Measurements from ENCODE around the gene TRIP13.
"Not testable (repeated sequence)": the region's sequence is repeated elsewhere in the genome, so short reads cannot be mapped to it uniquely, and the experiment has no call there.

Gene TRIP13

DNA sequence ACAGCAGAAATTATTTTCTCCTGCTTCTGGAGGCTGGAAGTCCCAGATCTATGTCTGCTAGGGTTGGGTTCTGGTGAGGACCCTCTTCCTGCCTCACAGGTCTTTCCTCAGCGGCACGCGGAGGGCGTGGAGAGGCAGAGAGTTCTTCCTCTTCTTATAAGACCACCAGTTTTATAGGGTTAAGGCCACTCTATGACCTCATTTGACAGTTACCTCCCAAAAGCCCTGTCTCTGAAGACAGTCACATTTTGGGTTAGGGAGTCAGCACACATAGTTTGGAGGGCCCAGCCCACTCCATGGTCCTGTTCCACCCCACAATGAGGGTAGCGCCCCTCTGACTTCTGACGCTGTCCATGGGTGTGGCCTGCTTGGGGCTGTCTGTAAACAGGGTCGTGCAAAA is 46.7 kb downstream of the TRIP13 start:
- ATAC-seq: no peak

DNA sequence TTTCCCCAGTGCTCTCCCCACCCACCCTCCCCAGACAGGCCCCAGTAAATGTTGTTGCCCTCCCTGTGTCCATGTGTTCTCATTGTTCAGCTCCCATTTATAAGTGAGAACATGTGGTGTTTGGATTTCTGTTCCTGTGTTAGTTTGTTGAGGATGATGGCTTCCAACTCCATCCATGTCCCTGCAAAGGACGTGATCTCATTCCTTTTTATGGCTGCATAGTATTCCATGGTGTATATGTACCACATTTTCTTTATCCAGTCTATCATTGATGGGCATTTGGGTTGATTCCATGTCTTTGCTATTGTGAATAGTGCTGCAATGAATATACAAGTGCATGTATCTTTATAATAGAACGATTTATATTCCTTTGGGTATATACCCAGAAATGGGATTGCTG is 48.1 kb downstream of the TRIP13 start:
- not testable (repeated sequence) for ATAC-seq

DNA sequence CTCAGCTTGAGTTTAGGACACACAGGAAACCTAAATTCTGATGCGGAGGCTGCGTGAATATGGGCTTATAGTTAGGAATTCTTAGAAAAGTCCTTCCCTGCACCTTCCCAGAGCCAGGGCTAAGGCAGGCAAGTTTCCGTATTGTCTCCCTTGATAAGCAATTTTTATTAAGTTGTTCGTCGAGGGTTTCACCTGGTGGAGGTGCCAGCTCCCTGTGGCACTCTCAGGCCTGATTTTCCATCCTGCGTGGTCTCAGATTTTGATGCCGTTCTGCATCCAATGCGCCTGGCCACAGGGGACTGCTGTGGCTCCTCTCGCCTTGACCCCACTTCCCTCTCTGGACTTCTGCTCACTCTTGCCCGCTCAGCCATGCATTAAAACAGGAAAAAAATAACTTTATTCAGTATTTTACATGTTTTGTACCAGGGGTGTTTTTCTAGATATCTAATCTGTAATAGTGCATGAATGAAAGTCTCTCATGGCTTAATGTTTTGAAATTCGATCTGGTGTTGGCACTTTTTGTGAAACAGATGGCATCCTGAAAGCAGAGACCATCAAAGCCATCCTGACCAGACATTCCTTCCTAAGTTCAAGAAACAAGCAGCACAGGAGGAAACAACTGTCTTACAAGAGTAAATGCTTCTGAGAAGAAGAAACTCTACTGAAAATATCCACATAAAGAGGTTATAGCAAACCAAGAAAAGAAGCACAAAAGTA is 50.7 kb downstream of the TRIP13 start:
- ATAC-seq: no peak

DNA sequence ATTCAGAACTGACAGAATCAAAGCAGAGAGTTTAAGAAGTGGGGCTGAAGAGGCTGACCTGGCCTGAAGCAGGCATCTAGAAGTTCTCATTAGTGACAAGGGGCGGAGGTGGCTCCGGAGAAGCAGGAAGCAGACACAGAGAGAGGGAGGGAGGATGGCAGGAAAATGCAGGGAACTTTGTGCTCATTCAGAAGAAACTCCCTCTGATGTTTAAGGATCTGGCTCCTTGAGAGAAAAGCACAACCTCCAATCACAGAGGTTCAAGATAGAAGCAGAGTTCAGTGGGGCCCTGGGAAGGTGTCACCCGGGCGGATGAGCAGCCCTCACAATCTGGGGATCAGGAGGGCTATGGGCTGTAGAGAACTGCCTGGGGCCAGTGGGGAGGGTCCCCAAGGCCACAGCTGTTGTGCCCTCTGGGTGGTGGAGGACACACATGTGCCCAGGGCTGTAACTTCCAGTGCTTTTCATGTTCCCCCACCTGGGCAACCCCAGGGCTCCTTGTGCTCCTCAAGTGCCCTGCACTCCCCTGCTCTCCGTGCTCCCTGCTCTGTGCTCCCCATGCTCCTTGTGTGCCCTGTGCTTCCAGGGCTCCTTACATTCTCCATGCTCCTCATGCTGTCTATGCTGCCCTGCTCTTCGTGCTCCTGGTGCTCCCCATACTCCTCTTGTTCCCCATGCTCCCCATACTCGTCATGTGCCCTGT is 51.4 kb downstream of the TRIP13 start:
- no peak for ATAC-seq

DNA sequence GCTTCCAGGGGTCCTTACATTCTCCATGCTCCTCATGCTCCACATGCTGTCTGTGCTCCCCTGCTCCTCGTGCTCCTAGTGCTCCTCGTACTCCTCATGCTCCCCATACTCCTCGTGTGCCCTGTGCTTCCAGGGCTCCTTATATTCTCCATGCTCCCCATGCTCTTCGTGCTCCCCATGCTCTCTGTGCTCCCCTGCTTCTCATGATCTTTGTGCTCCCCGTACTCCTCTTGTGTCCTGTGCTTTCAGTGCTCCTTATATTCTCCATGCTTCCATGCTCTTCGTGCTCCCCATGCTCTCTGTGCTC is 51.9 kb downstream of the TRIP13 start:
- no peak for ATAC-seq

DNA sequence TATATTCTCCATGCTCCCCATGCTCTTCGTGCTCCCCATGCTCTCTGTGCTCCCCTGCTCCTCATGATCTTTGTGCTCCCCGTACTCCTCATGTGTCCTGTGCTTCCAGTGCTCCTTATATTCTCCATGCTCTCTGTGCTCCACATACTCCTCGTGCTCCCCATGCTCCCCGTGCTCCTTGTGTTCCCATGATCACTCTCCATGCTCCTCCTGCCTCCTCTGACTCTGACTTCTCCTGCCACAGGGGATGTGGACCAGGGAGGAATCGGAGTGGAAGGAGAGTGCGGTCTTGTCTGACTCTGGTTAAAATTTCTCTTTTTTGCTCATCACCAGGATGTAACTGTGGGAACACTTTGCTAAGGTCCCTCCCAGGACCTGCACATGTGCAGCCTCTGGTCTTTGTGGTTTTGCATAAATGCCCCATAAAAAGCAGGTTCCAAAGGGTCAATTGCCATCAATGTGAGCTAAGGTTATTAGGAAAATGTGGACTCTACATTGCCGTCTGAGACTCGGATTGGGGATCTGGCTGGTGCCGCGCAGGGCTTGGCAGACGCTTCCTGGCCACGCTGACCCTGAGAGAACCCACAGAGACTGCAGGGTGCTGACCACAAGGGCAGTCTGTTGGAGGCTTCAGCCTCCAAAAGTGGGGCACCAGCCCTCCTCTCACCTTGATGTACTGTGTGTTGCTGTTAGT is 52.5 kb downstream of the TRIP13 start:
- ATAC-seq: no peak

DNA sequence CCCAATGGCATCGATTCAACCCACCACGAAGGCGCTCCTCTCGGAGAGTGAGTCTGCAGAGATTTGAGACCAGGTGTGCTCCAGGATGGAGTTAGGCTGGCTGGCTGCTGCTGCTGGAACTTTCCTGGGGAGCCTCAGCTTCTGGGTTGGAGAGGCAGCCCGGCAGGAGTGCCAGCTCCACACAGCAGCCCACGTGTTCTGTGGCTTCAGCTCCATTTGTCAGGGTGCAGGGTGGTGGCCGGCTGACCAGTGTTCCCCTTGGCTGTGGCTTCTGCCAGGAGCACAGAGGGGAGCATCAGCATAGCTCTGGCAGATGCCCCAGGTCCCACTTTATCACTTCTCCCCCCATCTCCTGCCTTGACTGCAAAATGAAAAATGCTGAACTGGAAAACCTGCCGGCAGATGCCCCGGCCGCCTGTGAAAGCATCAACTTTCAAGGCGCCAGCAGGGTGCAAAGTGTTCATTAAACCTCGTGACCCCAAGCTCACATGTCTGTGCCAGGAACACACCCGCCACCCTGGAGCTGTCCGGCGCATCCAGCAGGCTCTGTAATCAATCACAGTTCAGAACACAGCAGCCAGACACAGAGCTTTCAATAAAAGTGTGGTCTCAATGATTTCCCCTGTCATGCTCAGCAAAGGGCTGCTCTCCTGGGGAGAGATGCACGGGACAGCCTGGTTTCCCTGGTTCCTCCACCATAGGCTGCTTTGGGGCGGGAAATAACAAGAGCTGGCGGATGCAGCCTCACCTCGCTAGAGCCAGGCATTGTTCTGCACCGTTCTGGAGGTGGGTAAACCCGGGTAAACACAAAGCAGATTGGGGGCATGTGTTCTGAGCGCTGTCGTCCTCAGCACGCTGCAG is 53.2 kb downstream of the TRIP13 start:
- ATAC-seq: no peak

DNA sequence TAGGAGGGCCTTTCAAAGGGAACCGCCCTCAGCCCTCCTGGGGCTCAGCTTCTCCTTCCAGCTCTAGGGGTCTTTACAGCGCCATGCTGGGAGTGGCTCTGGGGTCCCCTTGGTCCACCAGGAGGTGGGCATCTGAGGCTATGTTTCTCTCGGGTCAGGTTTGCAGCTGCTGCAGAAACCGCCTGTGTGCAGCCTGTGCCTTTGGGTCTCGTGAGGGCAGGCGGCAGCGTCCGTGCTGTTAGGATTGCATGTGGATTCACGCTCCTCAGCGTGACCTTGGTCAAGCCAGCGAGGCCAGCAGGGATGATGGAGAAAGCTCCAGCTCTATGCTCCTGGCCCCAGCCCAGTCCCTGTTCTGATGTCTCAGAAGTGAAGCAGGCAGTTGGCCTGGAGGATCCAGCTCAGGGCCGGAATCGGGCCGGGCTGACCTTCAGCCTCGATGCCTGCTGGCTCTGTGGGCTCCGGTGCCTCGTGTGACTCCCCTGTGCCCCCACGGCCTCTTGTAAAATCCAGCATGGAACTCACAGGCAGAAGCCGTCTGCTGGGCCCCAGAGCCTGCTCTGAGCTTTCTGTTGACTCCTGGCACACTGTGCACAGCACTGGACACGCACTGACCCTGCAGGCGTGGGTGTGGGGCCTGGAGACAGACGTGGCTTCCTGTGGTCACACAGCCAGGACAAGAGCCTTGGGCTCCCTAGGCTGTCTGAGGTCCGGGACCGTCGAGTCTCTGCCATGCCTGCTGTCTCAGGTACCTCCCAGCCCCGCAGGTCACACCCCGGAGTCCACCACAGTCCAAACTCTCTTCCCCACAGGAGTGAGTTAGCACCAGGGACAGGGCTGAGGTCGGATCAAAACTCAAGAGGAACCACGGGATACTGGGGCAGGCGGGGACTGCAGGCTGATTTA is 54.3 kb downstream of the TRIP13 start:
- no peak for ATAC-seq

DNA sequence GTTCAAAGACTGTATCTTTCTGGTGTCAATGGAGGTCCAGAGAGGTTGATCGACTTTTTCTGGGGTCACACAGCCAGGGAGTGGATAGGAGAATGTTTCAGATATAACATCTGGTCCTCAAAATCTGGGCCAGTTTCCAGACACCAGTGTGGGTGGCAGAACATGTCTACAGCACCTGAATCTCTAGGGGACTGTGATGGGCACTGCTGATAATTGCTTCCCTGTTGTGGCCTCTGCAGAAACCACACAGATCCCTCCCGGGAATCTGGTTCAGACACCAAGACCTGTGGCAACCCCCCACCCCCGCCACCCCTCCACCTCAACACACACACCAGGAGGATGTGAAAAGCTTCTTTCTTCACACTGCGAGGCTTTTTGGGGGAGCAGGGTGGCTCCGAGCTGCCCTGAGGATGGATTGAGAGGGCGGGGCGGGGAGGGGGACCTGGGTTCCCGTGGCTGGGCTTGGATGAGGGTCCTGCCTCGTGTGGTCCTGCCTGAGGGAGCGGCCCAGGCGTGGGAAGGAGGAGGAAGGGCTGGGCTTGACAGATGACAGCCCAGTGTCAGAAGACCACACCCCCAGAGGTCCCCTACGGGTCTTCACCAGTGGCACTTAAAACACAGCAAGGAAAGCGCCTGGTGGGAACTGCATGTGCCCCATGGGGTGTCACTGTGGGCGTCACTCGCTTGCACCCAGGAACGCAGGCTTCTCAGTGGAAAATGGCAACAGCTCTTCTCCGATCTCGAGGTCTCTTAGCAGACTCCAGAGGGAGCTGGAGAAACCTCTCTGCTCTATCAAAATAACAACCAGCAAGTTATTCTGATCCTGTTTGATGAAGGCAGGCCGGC is 55.2 kb downstream of the TRIP13 start:
- ATAC-seq: no peak

DNA sequence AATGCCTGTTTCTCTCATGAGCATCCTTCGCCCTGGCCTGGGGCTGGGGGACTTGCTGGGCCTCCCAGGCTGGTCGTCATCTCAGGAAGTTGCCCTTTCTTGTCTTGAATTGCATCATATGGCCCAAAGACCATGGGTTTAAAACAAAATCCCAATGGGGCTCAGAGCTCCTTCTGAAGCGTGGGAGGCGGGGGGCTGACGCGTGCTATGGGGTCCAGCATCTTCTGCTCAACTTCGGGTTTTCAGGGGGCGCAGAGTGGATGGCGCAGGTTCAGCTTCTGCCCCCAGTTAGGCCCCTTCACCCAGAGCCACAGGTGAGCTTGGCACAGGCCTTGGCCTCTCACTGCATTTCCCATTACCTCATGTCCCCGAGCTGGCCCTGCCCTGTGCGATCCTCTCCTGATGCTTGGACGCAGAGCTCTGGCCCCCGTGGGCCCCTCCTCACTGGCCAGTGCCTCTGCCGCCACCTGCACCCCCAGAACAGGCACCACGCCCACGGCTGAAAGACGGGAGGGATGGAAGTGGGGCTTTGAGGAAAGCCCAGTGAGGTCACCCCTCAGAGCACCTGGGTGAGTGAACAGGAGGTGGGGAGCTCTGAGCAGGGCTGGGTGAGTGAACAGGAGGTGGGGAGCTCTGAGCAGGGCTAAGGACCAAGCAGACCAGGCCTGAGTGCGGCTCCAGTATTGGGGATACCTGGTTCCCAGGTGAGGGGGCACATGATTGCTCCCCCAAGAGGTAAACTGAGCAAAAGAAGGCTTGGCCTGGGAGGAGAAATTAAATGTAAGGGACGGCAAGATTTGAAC is 56.0 kb downstream of the TRIP13 start:
- no peak for ATAC-seq

DNA sequence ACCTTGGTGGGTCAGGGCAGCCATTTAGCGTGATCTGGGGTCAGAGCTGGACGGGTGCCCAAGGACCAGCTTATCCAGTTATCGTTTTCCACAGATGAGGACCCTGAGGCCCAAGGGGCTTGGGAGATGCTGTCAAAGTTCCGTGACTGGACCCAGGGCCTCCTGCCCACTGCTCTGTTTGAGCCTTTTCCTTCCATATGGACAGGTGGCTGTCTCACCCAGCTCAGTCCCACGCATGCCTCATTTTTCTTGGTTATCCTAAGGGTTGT is 56.5 kb downstream of the TRIP13 start:
- ATAC-seq: no peak

DNA sequence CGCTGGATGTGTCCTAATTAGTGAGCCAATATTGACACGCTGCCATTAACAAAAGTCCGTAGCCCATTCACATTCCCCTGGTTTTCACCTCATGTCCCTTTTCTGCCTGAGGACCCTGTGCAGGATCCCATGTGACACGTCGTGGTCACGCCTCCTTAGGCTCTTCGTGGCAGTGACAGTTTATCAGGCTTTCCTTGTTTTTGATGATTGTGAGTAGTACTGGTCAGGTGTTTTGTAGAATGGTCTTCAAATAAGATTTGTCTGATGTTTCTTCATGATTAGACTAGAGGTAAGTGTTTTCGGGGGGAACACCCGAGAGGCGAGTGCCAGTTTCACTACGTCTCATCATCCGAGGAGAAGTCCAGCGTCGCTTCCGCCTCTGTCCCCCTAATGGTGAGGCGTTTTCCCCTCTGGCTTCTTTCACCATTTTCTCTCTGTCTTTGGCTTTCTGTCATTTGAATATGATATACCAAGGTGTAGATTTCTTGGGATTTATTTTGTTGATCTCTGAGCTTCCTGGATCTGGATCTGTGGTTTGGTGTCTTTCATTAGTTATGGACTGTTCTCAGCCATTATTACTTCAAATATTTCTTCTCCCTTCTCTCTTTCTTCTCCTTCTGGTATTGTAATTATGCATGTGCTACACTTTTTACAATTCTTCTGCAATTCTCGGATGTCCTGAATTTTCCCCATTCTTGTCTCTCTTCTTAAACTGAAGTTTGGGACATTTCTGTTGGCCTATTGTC is 57.3 kb downstream of the TRIP13 start:
- no peak for ATAC-seq

DNA sequence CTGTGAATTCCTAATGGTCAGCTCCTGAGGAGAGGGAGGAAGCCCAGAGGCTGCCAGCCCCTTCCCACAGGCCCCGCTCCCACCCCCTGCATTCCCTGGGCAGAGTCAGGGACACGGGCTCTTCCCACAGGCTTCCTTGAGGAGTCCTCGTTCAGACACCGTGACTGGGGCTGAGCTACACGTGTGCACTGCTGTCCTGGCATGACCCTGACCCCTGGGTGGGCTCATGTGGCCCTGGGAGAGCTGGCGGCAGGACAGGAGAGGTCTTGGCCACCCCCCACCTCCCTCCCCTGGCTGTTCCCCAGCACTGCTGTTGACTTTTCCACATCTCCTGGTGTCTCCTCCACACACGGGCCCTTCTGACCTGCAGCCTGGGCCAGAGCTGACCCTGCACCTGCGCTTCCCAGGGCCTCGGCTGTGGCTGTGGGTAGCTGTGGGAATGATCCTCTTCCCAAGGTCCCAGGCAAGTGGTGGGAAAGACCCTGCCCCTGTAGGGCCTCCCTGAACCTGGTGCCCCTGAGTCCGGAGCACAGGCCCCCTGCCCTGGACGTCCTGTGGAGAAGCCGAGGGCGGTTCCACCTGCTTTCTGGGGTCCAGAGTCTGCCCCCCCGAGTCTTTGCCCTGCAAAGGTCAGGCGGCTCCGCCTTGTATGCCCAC is 59.4 kb downstream of the TRIP13 start:
- no peak for ATAC-seq

DNA sequence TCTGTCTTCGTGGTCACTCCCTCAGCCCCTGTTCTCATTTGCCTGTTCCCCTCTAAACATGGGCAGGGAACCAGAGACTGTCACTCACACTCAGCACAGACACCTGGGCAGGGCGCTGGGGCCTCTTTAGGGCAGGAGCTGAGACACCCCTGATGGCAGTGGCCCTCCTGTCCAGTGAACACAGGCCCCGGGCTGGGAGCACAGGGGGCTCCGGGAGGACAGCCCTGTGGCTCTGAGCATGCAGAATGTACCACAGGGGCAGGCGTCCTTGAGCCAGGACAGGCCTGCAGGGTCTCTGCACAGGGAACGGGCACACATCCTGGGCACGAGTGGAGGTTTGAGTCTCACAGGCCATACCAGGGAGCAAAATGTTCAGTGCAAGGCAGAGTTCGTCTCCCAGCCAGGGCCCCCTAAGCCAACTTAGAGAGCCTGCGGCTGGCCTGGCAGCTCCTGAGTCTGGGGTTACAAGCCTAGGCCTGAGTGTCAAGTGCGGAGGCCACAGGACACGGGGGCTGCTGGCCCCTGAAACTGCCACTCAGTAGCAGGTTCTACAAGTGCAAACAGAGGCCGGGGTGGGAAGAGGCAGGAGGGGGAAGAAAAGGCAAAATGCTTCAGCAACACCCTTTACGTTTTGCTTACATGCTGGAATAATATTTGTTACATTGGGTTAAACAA is 60.0 kb downstream of the TRIP13 start:
- ATAC-seq: no peak

DNA sequence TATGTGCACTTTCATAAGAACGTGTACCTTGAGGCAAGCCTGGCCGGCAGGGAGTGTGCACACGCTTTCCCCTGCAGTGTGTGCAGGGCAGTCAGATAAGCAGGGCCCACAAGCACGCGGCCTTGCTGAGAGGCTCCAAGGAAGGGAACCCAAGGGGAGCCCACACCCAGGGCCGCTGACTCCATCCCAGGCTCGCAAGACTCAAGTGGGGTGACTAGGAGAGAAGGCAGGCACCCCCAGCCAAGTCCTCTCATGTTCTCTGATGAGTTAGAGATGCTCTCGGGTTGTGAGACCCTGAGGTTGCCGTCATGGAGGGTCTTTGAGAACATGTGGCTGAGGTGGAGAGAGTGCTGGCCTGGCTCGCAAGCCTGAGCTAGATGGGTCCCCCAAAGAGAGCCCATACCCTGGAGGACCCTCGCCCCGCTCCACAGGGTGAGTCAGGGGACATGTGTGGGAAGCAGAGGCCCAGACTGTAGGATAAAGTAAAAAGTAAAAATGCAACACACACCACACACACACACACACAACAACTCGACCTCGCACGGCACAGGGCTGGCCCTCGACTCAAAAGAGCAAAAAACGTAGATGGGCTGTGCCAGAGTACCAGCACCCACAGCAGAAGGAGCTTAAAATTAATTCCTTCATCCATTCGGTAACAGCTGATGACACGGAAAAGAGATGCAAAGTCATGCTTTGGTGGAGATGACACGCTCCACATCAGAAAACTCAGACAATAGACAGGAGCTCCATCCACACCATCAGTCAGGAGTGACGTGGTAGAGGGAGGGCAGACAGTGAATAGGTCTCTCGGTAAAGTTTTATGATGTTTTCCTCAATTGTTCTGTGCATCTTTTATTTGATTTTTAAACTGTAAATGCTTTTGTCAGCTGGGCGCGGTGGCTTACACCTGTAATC is 61.1 kb downstream of the TRIP13 start:
- ATAC-seq: no peak

DNA sequence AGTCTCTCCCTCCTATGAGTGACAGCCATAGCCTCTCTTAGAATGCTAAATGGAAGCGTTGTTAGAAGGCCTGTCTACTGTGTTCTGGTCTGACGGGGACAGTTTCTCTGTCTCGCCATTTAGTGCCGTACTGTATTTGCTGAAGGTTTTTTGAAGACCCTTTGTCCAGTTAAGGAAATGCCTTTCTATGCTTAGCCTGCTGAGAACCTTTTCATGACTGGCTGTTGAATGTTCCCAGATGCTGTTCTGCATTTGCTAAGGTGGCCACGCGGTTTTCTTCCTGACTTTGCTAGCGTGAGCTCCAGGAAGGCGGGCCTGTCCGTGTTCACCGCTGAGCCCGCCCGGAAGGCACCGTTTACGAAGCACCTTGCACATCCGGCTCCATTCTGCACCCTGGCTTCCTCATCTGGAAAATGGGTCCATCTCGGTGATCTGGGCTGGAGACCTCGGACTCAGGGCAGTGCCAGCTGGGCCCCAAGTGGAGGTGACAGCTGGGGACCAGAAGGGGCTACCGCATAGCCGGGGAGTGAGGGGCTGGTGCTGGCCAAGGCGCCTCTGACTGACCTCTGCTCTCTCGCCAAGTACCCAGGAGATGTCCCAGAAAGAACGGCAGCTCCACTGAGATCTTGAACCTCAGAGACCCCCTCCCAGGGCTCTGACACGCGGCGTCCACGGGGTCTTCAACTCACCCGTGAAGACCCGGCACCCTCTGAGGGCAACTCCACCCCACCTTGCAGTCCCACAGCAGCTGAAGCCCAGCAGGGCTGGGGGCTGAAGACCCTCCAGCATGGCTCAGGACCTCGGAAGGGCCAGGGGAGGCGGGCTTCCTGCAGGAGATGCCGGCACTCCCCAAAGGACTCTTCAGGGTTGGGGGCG is 63.4 kb downstream of the TRIP13 start:
- no peak for ATAC-seq
